IMR-90 (cell line): ENCODE results near the gene PHF3. TPM values are rescaled to one million over a fixed set of nuclear protein-coding genes. Genes with fewer than 3 reads are reported as not detected.

Experiments
- ATAC-seq: fragments of 200-7000 bp; cut with Tn5 transposase; 2 replicates; pipeline ENCODE4 v1.9.1; 2020; ENCODE audit warnings: low read depth, mild to moderate bottlenecking, moderate library complexity
- BruUV-seq: library from RNA; stranded (reverse); fragments of 400-500 nt; replicated peaks from 2 replicates; lab custom pipeline; 2021; lab: Mats Ljungman, UMichigan
- CTCF ChIA-PET: fragments of 300-600 bp; formaldehyde crosslinking; extraction: SDS; loops from one replicate; lab custom pipeline; 2021; ENCODE audit warnings: antibody characterized with exemption; lab: Yijun Ruan, JAX
- POLR2A ChIA-PET: fragments of 300-600 bp; sonication (Branson Sonifier 250); formaldehyde crosslinking; loops from one replicate; lab custom pipeline; 2022; ENCODE audit warnings: antibody characterized with exemption; ENCODE audit not compliant: unreplicated experiment; lab: Charles Lee
- DNase-seq: peaks from one replicate; pipeline ENCODE4 v3.0.0; 2013
- H2AFZ ChIP-seq: replicated peaks from 2 replicates; pipeline ENCODE3; 2013; ENCODE audit warnings: low read length, mild to moderate bottlenecking; ENCODE audit not compliant: poor library complexity
- H2AK5ac ChIP-seq: 2 replicates; pipeline ENCODE4 v1.6.1; 2013; ENCODE audit warnings: low read depth, low read length, inconsistent platforms
- H2AK9ac ChIP-seq: replicated peaks from 2 replicates; pipeline ENCODE3; 2013; ENCODE audit warnings: mild to moderate bottlenecking, low read depth, low read length, moderate library complexity; ENCODE audit not compliant: poor library complexity
- H2BK120ac ChIP-seq: 2 replicates; pipeline ENCODE4 v1.6.1; 2013; ENCODE audit warnings: low read depth, low read length, inconsistent platforms
- H2BK15ac ChIP-seq: 3 replicates; pipeline ENCODE4 v1.6.1; 2013; ENCODE audit warnings: low read depth, low read length, inconsistent platforms
- H2BK20ac ChIP-seq: 2 replicates; pipeline ENCODE4 v1.6.1; 2013; ENCODE audit warnings: low read depth, mild to moderate bottlenecking, inconsistent platforms, low read length, moderate library complexity
- H2BK5ac ChIP-seq: 2 replicates; pipeline ENCODE4 v1.6.1; 2013; ENCODE audit warnings: mild to moderate bottlenecking, low read depth, low read length, inconsistent platforms; ENCODE audit not compliant: poor library complexity, severe bottlenecking
- H3K14ac ChIP-seq: replicated peaks from 2 replicates; pipeline ENCODE4 v1.6.1; 2013; ENCODE audit warnings: low read depth, low read length, inconsistent platforms
- H3K18ac ChIP-seq: 2 replicates; pipeline ENCODE4 v1.6.1; 2013; ENCODE audit warnings: low read depth, low read length, control low read depth
- H3K23ac ChIP-seq: 2 replicates; pipeline ENCODE4 v1.6.1; 2013; ENCODE audit warnings: low read depth, low read length, inconsistent platforms
- H3K27ac ChIP-seq: 2 replicates; pipeline ENCODE4 v1.5.1; 2013; ENCODE audit warnings: mild to moderate bottlenecking, control low read depth, low read length; ENCODE audit not compliant: insufficient read depth
- H3K27me3 ChIP-seq: 2 replicates; pipeline ENCODE4 v1.6.1; 2013; ENCODE audit warnings: low read length; ENCODE audit not compliant: control insufficient read depth, insufficient read depth
- H3K36me3 ChIP-seq: 2 replicates; pipeline ENCODE4 v1.6.1; 2013; ENCODE audit warnings: low read length, mixed read lengths; ENCODE audit not compliant: control insufficient read depth, insufficient read depth
- H3K4ac ChIP-seq: 2 replicates; pipeline ENCODE4 v1.6.1; 2013; ENCODE audit warnings: low read depth, low read length, inconsistent platforms
- H3K4me1 ChIP-seq: 2 replicates; pipeline ENCODE4 v1.6.1; 2013; ENCODE audit warnings: low read length, mixed read lengths; ENCODE audit not compliant: control insufficient read depth, insufficient read depth
- H3K4me2 ChIP-seq: 2 replicates; pipeline ENCODE4 v1.6.1; 2013; ENCODE audit warnings: low read depth, mild to moderate bottlenecking, control low read depth, low read length, moderate library complexity
- H3K4me3 ChIP-seq: 2 replicates; pipeline ENCODE4 v1.5.1; 2013; ENCODE audit warnings: low read depth, mild to moderate bottlenecking, control low read depth, low read length, moderate library complexity; ENCODE audit not compliant: insufficient read depth
- H3K56ac ChIP-seq: 2 replicates; pipeline ENCODE4 v1.6.1; 2013; ENCODE audit warnings: low read length, inconsistent platforms; ENCODE audit not compliant: insufficient read depth; ENCODE audit errors: extremely low read depth
- H3K79me1 ChIP-seq, 2 experiments: 2 replicates each; pipeline ENCODE4 v1.6.1; 2013; ENCODE audit warnings: low read length in 2 of 2, inconsistent platforms in 1 of 2, low read depth in 1 of 2
- H3K9ac ChIP-seq: 2 replicates; pipeline ENCODE4 v1.6.1; 2013; ENCODE audit warnings: low read depth, low read length, control low read depth
- H3K9me1 ChIP-seq: 2 replicates; pipeline ENCODE4 v1.6.1; 2013; ENCODE audit warnings: low read length, inconsistent platforms; ENCODE audit not compliant: insufficient read depth
- H3K9me3 ChIP-seq: 2 replicates; pipeline ENCODE4 v1.6.1; 2013; ENCODE audit warnings: low read length; ENCODE audit not compliant: control insufficient read depth, insufficient read depth
- H4K20me1 ChIP-seq: 2 replicates; pipeline ENCODE4 v1.6.1; 2013; ENCODE audit warnings: low read length, inconsistent platforms; ENCODE audit not compliant: insufficient read depth
- H4K5ac ChIP-seq: 2 replicates; pipeline ENCODE4 v1.6.1; 2013; ENCODE audit warnings: mild to moderate bottlenecking, low read depth, low read length, control low read depth
- H4K8ac ChIP-seq, 2 experiments: 2 replicates each; pipeline ENCODE4 v1.6.1; 2013; ENCODE audit warnings: low read depth in 2 of 2, low read length in 2 of 2, control low read depth in 1 of 2, inconsistent platforms in 1 of 2
- H4K91ac ChIP-seq: 2 replicates; pipeline ENCODE4 v1.6.1; 2013; ENCODE audit warnings: low read depth, low read length, inconsistent platforms; ENCODE audit not compliant: insufficient read depth
- ELK1 ChIP-seq: fragments of 150-350 bp; IDR thresholded peaks from 2 replicates; pipeline ENCODE4 v1.6.1; 2016; ENCODE audit warnings: low read depth, mild to moderate bottlenecking, low read length, moderate library complexity, borderline replicate concordance
- MAZ ChIP-seq: IDR thresholded peaks from 2 replicates; pipeline ENCODE4 v1.6.1; 2012; ENCODE audit warnings: low read depth, mild to moderate bottlenecking, low read length, improper control_type of control experiment, moderate library complexity, borderline replicate concordance
- POLR2A ChIP-seq: IDR thresholded peaks from 2 replicates; pipeline ENCODE4 v1.6.1; 2012; ENCODE audit warnings: mild to moderate bottlenecking, low read depth, low read length
- RAD21 ChIP-seq: IDR thresholded peaks from 2 replicates; pipeline ENCODE4 v1.6.1; 2012; ENCODE audit warnings: low read length, improper control_type of control experiment
- RCOR1 ChIP-seq: IDR thresholded peaks from 2 replicates; pipeline ENCODE4 v1.6.1; 2012; ENCODE audit warnings: mild to moderate bottlenecking, low read length, improper control_type of control experiment; ENCODE audit not compliant: insufficient replicate concordance
- SMC3 ChIP-seq: fragments of 150-350 bp; IDR thresholded peaks from 2 replicates; pipeline ENCODE4 v1.6.1; 2016; ENCODE audit warnings: low read depth, mild to moderate bottlenecking, antibody characterized with exemption, low read length, moderate library complexity
- WGBS, 2 experiments: methylation state at CpG; one replicate each; pipeline versions ENCODE4 v1.1.5 to v1.1.7; 2013; ENCODE audit warnings: missing lambda C conversion rate in 2 of 2; ENCODE audit not compliant: insufficient read length in 1 of 2; ENCODE audit errors: extremely low coverage in 2 of 2; 5-methylcytosine and 5-hydroxymethylcytosine counted together
- dilution Hi-C: fragments of 300-500 bp; cut with HindIII; formaldehyde crosslinking; loops from one replicate; pipeline ENCODE4 v1.14.3; 2018; ENCODE audit warnings: low sequenced_read_pairs; ENCODE audit not compliant: unreplicated experiment
- in situ Hi-C: fragments of 300-500 bp; cut with MboI; formaldehyde crosslinking; loops from 3 replicates; pipeline ENCODE4 v1.14.3; 2019; ENCODE audit warnings: low sequenced_read_pairs, inconsistent platforms, mixed read lengths
- intact Hi-C: fragments of 100-400 bp; cut with micrococcal nuclease; formaldehyde crosslinking; loops from 2 replicates; pipeline ENCODE4 v1.10.0; 2022
- polyA plus RNA-seq, 3 experiments: library from polyadenylated mRNA; depleted of rRNA; stranded (reverse); fragments of >200 nt; gene quantifications; 2 replicates each; pipeline ENCODE4 v1.2.3, GENCODE V29; 2012; ENCODE audit warnings: low replicate concordance in 1 of 3
- total RNA-seq: library from RNA; depleted of rRNA; stranded (reverse); fragments of >200 nt; gene quantifications from 2 replicates; pipeline ENCODE4 v1.2.3, GENCODE V29; 2012

Gene PHF3
- total and polyA plus RNA-seq, 2 of the 4 experiments (the other 2 are of a cell fraction) = 5.6 to 27.8 TPM

- H3K4me3 ChIP-seq = no peak overlapping the region
- H3K9me1 ChIP-seq = no peaks in the 10 kb centered on the region
- H4K8ac ChIP-seq = no peak overlapping the region
- no peak overlapping the region for H3K4ac ChIP-seq
- no peaks in the 10 kb centered on the region for H3K79me1 ChIP-seq
- no CpG with 5 or more reads among the region's 1 CpG for WGBS, 2 experiments
- no peak overlapping the region for H4K5ac ChIP-seq
- H2AK5ac ChIP-seq = no peak overlapping the region
- H3K14ac ChIP-seq = no peak overlapping the region
- H3K27ac ChIP-seq = no peak overlapping the region
- no peak overlapping the region for H2BK20ac ChIP-seq
- H2AK9ac ChIP-seq = no peak overlapping the region
- H2BK120ac ChIP-seq = no peak overlapping the region
- no peak overlapping the region for H2AFZ ChIP-seq
- ATAC-seq (no peak), DNase-seq (no peak)
- intact Hi-C loops = no loop called here
- no peaks in the 10 kb centered on the region for H4K20me1 ChIP-seq
- TF ChIP-seq ELK1 (no peak), POLR2A (no peak), SMC3 (no peak), RAD21 (no peak), MAZ (no peak), RCOR1 (no peak)
- POLR2A ChIA-PET = no interaction called here
- H3K56ac ChIP-seq = no peak overlapping the region
- dilution Hi-C loops = no loop called here
- H3K36me3 ChIP-seq = no peaks in the 10 kb centered on the region
- no TSS peak for BruUV-seq
- no peak overlapping the region for H3K9ac ChIP-seq
- no peak overlapping the region for H2BK15ac ChIP-seq
- H3K9me3 ChIP-seq = no peaks in the 10 kb centered on the region
- H3K4me2 ChIP-seq = no peak overlapping the region
- no peaks in the 10 kb centered on the region for H3K4me1 ChIP-seq
- no peak overlapping the region for H4K91ac ChIP-seq
- H3K18ac ChIP-seq = no peak overlapping the region
- in situ Hi-C loops = no loop called here
- H3K23ac ChIP-seq = no peak overlapping the region
- peaks cover 6% of the 10 kb centered on the region for H3K27me3 ChIP-seq
- CTCF ChIA-PET = interaction anchor here (0.9 kb wide), 1 partner anchor 278 kb away, joined by 3 read pairs; no protein-coding TSS in a partner anchor
- H2BK5ac ChIP-seq = no peak overlapping the region
Measured at GRCh38 chr6:63630466-63630865, 5.1 kb upstream of the PHF3 start.
